ENCODE data around the gene KCNQ1. TPM values are rescaled to one million over a fixed set of nuclear protein-coding genes. Genes with fewer than 3 reads are reported as not detected.

KCNQ1 gene
- total and polyA plus RNA-seq, 2 experiments from 2014 or later = 0.45 to 0.87 TPM

GRCh38 chr11:2704356-2704755, 259.5 kb downstream of the KCNQ1 start (continued):
- TF ChIP-seq STAT1 (IDR thresholded peaks at IDR 0.05; ENCODE audit: unreplicated experiment) (no peak), EZH2phosphoT487 (IDR thresholded peaks at IDR 0.05; ENCODE audit: unreplicated experiment) (no peak), JUNB (IDR thresholded peaks at IDR 0.05; ENCODE audit: unreplicated experiment) (no peak), NANOG (IDR thresholded peaks at IDR 0.05; ENCODE audit: borderline replicate concordance) (no peak), CREB1 (CRISPR knock-in tag; IDR thresholded peaks at IDR 0.05; ENCODE audit: low read depth) (no peak), ZNF462 (CRISPR knock-in tag; IDR thresholded peaks at IDR 0.05) (no peak), ZNF114 (CRISPR knock-in tag; IDR thresholded peaks at IDR 0.05) (no peak), EZH2 (IDR thresholded peaks at IDR 0.05; ENCODE audit: low read depth, unreplicated experiment) (no peak)

- no peaks in the 10 kb centered on the region for H3K9me2 ChIP-seq (ENCODE audit: insufficient read depth)
- H4K20me1 ChIP-seq (replicated peaks; ENCODE audit: insufficient read depth) = no peaks in the 10 kb centered on the region
- ATAC-seq (no peak), DNase-seq (ENCODE audit: low spot score) (no peak)
- H3K4me1 Mint-ChIP-seq = peaks cover 22% of the 10 kb centered on the region
- no peak overlapping the region for H3K27ac ChIP-seq (ENCODE audit: low read depth)
- H3K9me3 Mint-ChIP-seq = peaks cover 23% of the 10 kb centered on the region
- no peak overlapping the region for H3K4me3 ChIP-seq
- H3K27me3 ChIP-seq (ENCODE audit: insufficient read depth) = peaks cover 68% of the 10 kb centered on the region
- H2AFZ ChIP-seq = no peak overlapping the region
- no peak overlapping the region for H3K4me3 Mint-ChIP-seq
- peaks cover 55% of the 10 kb centered on the region for H3K27me3 Mint-ChIP-seq (ENCODE audit: insufficient read depth, low read depth, poor library complexity)
- no peaks in the 10 kb centered on the region for H3F3A ChIP-seq (replicated peaks; ENCODE audit: low read depth)
- peaks cover 1% of the 10 kb centered on the region; the same call in 1 of the 2 replicates for H3K36me3 ChIP-seq (ENCODE audit: insufficient read depth)
- no peaks in the 10 kb centered on the region for H3K79me2 ChIP-seq (replicated peaks; ENCODE audit: insufficient read depth)
- peaks cover 5% of the 10 kb centered on the region; the same call in 1 of the 2 replicates for H3K4me1 ChIP-seq (ENCODE audit: insufficient read depth)
- no peak overlapping the region for H3K27ac Mint-ChIP-seq
- peaks cover 27% of the 10 kb centered on the region for H3K36me3 Mint-ChIP-seq (ENCODE audit: low read depth)
- no peak overlapping the region for H3K4me2 ChIP-seq
- no peak for TF ChIP-seq ZNF114 (CRISPR knock-in tag; IDR thresholded peaks at IDR 0.05)
- no peak for TF ChIP-seq JUNB (IDR thresholded peaks at IDR 0.05; ENCODE audit: unreplicated experiment)
- no peak for TF ChIP-seq STAT1 (IDR thresholded peaks at IDR 0.05; ENCODE audit: unreplicated experiment)
- TF ChIP-seq EZH2 (IDR thresholded peaks at IDR 0.05; ENCODE audit: low read depth, unreplicated experiment) = no peak
- no peak for TF ChIP-seq ZNF331 (CRISPR knock-in tag; IDR thresholded peaks at IDR 0.05; ENCODE audit: low read depth)
- no peak for TF ChIP-seq CREB1 (CRISPR knock-in tag; IDR thresholded peaks at IDR 0.05; ENCODE audit: low read depth)
- no peak for TF ChIP-seq ZNF462 (CRISPR knock-in tag; IDR thresholded peaks at IDR 0.05)
Measured at GRCh38 chr11:2704896-2705606, 260.2 kb downstream of the KCNQ1 start.

All from GM23338 (cell line).